ENCODE data around the gene NRAS. TPM values are rescaled to one million over a fixed set of nuclear protein-coding genes. Genes with fewer than 3 reads are reported as not detected.

The NRAS gene
- polyA plus RNA-seq, 1 of the 3 experiments (the other 2 are of a cell fraction) = 15.9 TPM

- TF ChIP-seq, protein P1, sequence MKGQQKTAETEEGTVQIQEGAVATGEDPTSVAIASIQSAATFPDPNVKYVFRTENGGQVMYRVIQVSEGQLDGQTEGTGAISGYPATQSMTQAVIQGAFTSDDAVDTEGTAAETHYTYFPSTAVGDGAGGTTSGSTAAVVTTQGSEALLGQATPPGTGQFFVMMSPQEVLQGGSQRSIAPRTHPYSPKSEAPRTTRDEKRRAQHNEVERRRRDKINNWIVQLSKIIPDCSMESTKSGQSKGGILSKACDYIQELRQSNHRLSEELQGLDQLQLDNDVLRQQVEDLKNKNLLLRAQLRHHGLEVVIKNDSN (IDR thresholded peaks at IDR 0.05; ENCODE audit: borderline replicate concordance, low read depth) = no peak
These were observed 46.9 kb downstream of the NRAS start, which contains the start of gene DENND2C (continued) for GRCh38 chr1:114669562-114670082.

- H3K79me2 ChIP-seq (ENCODE audit: insufficient read depth) = no peaks in the 10 kb centered on the region
- H3K4me2 ChIP-seq = peak overlapping the region; percentile 85
- peak overlapping the region; percentile 45; the same call in 1 of the 2 replicates for H3K9ac ChIP-seq
- H3K27me3 ChIP-seq (ENCODE audit: insufficient read depth) = no peaks in the 10 kb centered on the region; the same call in 1 of the 2 replicates
- H2AFZ ChIP-seq (ENCODE audit: low read depth) = peak overlapping the region; percentile 92
- H3K4me3 ChIP-seq (ENCODE audit: low read depth in 2 of 2, low read length in 1 of 2) = peak overlapping the region; percentile 58 to 80
- POLR2A ChIA-PET = interaction anchor here (0.7 kb wide), 1 partner anchor 93 kb away, joined by 3 read pairs; no protein-coding TSS in a partner anchor
- H3K9me2 ChIP-seq = no peaks in the 10 kb centered on the region
- DNase-seq = peak; percentile 9
- no peaks in the 10 kb centered on the region for H3K9me3 ChIP-seq
- peaks cover 0 to 9% of the 10 kb centered on the region in 2 experiments; a peak in 1 of 4 replicates for H3K4me1 ChIP-seq (ENCODE audit: control insufficient read depth in 1 of 2, insufficient read depth in 2 of 2, low read depth in 1 of 2, low read length in 1 of 2)
- 66% methylated on average over 13 of the region's 13 CpGs for WGBS (ENCODE audit: low lambda C conversion rate)
- H3K27ac ChIP-seq (ENCODE audit: low read depth in 2 of 2, low read length in 1 of 2) = no peak overlapping the region
- no peaks in the 10 kb centered on the region for H4K20me1 ChIP-seq (ENCODE audit: insufficient read depth)
- H3F3A ChIP-seq (replicated peaks; ENCODE audit: insufficient read depth) = no peaks in the 10 kb centered on the region
- H3K36me3 ChIP-seq (replicated peaks in 1 of 2; ENCODE audit: control insufficient read depth in 1 of 2, insufficient read depth in 2 of 2, low read length in 1 of 2) = no peaks in the 10 kb centered on the region
- TF ChIP-seq, protein P2, sequence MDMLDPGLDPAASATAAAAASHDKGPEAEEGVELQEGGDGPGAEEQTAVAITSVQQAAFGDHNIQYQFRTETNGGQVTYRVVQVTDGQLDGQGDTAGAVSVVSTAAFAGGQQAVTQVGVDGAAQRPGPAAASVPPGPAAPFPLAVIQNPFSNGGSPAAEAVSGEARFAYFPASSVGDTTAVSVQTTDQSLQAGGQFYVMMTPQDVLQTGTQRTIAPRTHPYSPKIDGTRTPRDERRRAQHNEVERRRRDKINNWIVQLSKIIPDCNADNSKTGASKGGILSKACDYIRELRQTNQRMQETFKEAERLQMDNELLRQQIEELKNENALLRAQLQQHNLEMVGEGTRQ (IDR thresholded peaks at IDR 0.05; ENCODE audit: borderline replicate concordance, low read depth, low read length) = no peak
- TF ChIP-seq REST (IDR thresholded peaks at IDR 0.05; ENCODE audit: low read depth, low read length) (no peak), POLR2AphosphoS5 (IDR thresholded peaks at IDR 0.05; ENCODE audit: low read depth, low read length) (no peak), SMC3 (IDR thresholded peaks at IDR 0.05; ENCODE audit: low read depth, low read length) (no peak), GABPA (IDR thresholded peaks at IDR 0.05; ENCODE audit: low read depth) (no peak), YY1 (IDR thresholded peaks at IDR 0.05; ENCODE audit: low read depth) (no peak), JUND (IDR thresholded peaks at IDR 0.05) (no peak), ZBTB33 (IDR thresholded peaks at IDR 0.05; ENCODE audit: borderline replicate concordance, low read depth) (no peak), NFIC (IDR thresholded peaks at IDR 0.05; ENCODE audit: borderline replicate concordance) (no peak), SIN3A (IDR thresholded peaks at IDR 0.05; ENCODE audit: borderline replicate concordance, low read depth, low read length) (no peak)
- TF ChIP-seq, protein P3, sequence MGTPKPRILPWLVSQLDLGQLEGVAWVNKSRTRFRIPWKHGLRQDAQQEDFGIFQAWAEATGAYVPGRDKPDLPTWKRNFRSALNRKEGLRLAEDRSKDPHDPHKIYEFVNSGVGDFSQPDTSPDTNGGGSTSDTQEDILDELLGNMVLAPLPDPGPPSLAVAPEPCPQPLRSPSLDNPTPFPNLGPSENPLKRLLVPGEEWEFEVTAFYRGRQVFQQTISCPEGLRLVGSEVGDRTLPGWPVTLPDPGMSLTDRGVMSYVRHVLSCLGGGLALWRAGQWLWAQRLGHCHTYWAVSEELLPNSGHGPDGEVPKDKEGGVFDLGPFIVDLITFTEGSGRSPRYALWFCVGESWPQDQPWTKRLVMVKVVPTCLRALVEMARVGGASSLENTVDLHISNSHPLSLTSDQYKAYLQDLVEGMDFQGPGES (IDR thresholded peaks at IDR 0.05; ENCODE audit: low read depth, low read length) = no peak
- CTCF ChIA-PET = interaction anchor here (0.7 to 2.5 kb wide), 8 partner anchors 9 to 444 kb away, joined by 3 to 16 read pairs (median 3); no protein-coding TSS in a partner anchor
These were observed 47.6 kb downstream of the NRAS start for GRCh38 chr1:114668784-114669561.

All from SK-N-SH (cell line).